ENCODE results near the gene LYZL1.
"Not testable (repeated sequence)": the region's sequence is repeated elsewhere in the genome, so short reads cannot be mapped to it uniquely, and the experiment has no call there.

Gene LYZL1

GRCh38 chr10:29288906-29289305, at the start of gene LYZL1:
Gene LYZL1 (plus strand): TSS chr10:29289070. CDS start chr10:29291868, 2,798 bp downstream.
- not testable (repeated sequence) for DNase-seq (ENCODE audit: low spot score)

DNA sequence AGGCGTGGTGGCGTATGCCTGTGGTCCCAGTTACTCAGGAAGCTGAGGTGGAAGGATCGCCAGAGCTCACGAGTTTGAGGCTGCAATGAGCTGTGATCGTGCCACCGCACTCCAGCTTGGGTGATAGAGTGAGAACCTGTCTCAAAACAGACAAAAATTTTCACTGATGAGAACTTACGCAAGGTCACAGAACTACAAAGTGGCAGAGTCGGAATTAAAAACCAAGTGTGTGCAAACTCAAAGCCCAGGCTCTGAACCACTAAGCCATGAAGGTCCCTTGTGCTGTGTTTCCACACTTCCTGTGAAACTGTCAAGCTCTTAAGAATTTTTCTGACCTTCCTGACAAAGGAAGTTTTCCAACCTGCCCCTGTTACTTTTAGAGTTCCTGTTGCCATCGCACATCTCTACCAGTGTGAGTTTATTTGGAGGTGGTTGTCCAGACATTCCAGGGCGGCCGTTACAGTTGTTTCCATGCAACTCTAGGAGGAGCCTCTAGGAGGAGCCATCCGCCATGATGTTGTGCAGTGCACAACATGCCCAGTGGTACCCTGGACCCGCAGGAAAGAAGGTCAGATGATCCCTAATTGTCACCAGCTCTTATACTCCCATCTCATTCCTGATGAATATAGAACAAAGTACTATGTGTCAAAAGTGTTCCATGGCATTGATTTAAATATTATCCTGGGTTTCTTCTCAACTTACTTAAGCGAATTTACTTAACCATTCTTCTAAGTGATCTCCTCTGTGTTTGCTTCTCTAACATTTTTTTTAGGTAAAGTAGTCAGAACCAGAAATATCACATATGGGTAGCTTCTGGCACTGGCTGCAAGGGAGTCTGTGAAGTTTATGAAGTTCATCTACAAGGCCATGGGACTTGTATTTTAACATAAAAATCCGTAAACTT, 49.0 kb upstream of the LYZL1 start:
- DNase-seq (ENCODE audit: low spot score): peak; percentile 43

DNA sequence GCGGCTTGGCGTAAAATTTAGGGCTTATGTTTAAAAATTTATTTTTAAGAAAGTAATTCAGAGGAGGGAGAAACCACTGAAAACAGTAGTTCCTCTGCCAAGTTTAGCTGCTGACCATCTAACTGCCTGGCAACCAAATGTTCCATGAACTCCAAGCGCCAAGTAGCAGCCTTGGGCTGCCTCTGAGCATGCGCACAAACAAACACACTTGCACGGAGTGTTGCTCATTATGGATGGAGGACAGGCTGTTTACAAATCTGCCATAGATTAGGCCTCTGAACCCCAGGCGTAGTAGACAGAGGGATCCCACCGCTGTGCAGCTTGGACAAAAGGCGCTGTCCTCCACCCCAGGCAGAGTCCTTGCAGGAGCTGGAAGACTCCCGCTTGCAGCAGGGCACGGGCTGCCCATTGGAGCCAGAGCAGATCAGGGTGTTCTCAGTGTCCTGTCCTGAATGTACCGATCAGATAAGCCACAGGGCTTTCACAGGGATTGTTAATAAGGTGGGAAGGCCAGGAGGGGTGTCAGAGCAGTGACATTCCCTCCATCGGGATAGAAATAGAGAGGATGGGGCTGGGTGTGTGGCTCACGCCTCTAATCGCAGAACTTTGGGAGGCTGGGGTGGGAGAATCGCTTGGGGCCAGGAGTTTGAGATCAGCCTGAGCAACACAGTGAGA, 47.7 kb upstream of the LYZL1 start:
- peak; percentile 42 for DNase-seq (ENCODE audit: low spot score)

DNA sequence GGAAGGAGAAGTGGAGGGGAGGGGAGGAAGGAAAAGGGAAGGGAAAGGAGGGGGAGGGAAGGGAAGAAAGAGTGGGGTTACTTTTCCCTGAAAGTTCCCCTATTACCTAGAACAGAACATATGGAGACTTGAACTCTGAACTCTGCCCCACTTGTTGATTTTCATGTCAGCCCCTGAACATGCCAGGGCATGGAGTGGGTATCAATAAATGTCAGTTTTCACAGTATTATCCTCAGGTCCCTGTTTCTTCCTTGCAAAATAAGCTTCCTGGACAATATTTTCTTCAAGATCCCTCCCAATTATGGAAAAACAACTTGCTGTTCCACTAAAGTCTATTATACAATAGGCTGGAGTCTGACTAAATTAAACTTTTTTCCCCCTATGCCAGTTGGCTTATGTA, 46.9 kb upstream of the LYZL1 start:
- no peak for DNase-seq (ENCODE audit: low spot score)

- no peak for DNase-seq (ENCODE audit: low spot score)
Observed at GRCh38 chr10:29243066-29243465, 45.8 kb upstream of the LYZL1 start.

DNA sequence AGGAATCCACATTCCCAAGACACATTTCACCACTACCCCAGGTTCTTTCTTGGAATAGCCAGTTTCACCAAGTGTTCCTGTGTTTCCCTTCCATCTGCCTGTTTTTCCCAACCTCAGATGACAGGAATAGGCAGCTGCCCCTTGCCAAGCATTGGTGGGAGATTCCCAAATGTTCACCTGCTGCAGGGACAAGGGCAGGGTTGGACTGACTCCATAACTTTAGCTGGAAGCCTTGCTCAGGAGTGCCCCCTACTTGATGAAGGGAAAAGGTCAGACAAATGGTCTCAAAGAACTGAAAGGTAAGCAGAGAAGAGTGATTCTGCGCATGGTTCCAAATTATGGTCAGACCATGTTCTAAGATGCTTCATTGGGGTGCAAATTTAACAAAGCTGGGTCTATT, 45.1 kb upstream of the LYZL1 start:
- no peak for DNase-seq (ENCODE audit: low spot score)

- no peak for DNase-seq (ENCODE audit: low spot score)
Observed at GRCh38 chr10:29244978-29245377, 43.9 kb upstream of the LYZL1 start.

DNA sequence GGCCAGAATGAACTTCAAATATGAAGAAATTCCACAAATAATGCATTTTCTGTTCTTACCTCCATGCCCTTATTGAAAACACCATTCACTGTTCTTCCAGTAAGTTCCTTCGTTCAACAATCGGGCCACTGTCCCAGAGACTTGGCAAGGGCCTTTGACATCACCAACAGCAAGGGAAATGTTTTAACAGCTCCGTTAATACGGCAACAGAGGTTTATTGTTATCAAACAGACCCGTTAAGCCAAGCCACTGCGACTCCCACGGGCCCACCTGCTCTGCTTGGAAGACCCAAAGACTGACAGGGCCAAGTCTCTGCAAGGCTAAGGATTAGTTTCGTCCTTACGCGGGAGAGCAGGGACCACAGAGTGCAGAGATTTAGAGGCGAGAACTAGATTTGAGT, 43.4 kb upstream of the LYZL1 start:
- no peak for DNase-seq (ENCODE audit: low spot score)

DNA sequence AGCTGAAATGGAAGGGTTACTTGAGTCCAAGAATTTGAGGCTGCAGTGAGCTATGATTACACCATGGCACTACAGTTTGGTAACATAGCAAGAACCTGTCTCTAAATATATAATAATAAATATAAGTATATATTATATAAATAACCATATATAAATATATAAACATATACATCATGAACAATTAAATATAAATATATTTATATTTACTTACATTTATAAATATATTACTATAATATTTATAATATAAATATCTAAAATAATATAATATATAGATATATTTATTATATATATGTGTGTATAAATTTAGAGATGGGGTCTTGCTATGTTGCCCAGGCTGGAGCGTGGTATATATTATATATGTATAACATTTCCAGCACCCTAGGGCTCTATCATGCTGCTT, 42.4 kb upstream of the LYZL1 start:
- DNase-seq (ENCODE audit: low spot score): no peak

- DNase-seq (ENCODE audit: low spot score): no peak
Observed at GRCh38 chr10:29248158-29248557, 40.7 kb upstream of the LYZL1 start.

DNA sequence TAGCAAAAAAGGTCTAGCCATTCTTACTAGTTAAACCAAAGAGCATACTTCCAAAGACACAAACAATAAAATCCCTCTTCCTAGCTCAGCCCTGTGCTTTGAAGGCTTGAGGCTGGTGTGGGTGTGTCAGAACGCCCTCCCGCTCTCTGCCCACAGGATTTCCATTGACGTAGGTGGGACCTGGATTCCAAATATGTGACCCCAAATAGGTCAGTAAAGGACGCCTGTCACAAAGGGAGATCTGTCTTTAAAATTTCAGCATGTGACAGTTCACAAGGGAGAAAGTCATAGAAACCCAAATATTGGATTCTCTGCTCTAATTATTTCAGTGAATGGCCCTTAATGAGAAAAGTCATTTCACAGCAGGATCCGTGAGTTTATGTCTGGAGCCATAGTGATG, 39.9 kb upstream of the LYZL1 start:
- no peak for DNase-seq (ENCODE audit: low spot score)

DNA sequence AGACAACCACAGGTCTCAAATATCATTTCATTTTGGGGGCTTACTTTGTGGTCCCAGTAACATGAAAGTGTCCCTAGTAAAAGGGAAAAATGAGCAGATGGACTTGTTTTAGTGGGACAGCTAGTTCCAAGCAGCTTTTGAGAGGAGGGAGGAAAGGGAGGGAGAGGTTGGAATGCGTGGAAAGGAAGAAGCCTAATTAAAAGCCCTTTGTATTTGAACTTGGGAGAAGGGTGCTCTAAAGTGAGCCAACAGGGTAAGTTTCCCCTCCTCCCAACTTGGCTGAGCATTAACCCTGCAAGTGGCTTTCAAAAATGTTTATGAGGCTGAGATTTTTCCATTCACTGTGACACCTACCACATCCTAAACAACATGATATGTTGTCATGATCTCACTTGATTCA, 38.8 kb upstream of the LYZL1 start:
- no peak for DNase-seq (ENCODE audit: low spot score)

GRCh38 chr10:29252811-29253689, 35.8 kb upstream of the LYZL1 start:
- peak; percentile 46 for DNase-seq (ENCODE audit: low spot score)

GRCh38 chr10:29253690-29254029, 35.2 kb upstream of the LYZL1 start:
- no peak for DNase-seq (ENCODE audit: low spot score)

- DNase-seq (ENCODE audit: low spot score): no peak
Observed at GRCh38 chr10:29254123-29255046, 34.5 kb upstream of the LYZL1 start.

DNA sequence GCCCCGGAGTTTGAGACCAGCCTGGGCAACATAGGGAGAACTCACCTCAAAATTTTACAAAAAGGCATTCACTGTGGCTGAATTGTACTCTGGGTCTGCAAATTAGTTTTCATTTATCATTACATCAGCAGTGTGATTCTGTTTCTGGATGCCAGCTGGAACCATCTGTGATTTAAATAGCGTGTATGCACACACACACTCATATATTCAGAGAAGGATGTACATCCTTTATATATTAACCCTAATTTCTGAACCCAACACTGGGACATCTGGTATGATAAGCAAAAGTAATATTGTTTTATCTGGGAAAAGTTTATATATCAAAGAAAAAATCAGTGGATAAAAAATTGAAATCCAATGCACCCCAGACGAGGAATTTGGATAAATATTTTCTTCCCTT, 33.8 kb upstream of the LYZL1 start:
- DNase-seq (ENCODE audit: low spot score): no peak

DNA sequence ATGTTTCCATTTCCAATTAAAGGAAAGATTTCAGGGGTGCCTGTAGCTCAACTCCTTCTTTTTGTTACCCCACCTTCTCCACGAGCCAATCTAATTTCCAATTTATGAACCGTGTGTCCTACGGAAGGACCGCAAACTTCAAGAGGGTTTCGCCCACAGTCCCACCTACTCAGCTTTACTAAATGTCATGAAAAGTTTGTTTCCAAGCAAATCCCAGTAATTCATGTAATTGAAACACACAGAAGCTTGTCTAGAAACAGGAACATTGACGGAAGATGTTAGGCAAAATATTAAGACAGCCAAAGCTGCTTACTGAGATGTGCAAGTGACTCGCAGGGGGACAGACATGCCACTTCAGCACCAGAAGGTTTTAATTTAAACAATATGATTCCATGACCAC, 32.9 kb upstream of the LYZL1 start:
- no peak for DNase-seq (ENCODE audit: low spot score)

DNA sequence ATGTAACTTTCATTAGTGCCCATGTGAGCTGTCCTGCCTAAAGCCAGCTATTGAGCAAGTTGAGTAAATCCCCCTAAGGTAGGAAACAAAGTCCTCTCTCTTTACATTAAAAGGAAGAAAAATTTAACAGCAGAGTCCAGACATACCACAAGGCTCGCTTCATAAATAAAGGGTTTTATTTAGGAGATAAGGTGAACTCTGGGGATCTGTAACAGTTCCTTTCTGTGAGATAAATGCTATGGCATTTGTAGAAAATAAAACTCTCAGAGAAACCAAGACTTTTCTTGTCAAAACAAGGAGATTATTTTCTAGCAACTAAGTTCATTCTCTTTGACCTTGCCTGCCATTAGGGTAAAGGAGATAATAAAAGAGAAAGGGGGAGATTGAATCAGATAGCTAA, 32.3 kb upstream of the LYZL1 start:
- DNase-seq (ENCODE audit: low spot score): no peak

- DNase-seq (ENCODE audit: low spot score): peak; percentile 82
Observed at GRCh38 chr10:29257106-29257783, 31.6 kb upstream of the LYZL1 start.

DNA sequence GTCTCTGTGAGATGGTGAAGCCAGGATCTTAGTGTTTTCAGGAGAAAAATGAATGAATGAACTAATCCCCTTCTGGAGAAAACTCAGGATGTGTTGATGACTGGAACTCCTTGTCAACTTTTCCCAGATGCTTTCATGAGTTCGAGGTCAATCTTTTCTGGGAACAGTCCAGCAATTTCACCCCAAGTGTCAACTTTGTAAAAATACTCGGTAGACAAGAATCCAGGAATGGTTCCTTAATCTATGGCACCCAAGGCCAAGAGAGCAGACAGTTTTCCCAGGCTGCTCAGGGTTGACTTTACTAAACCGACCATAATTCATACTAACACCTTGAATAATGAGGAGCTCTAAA, 31.1 kb upstream of the LYZL1 start:
- no peak for DNase-seq (ENCODE audit: low spot score)

DNA sequence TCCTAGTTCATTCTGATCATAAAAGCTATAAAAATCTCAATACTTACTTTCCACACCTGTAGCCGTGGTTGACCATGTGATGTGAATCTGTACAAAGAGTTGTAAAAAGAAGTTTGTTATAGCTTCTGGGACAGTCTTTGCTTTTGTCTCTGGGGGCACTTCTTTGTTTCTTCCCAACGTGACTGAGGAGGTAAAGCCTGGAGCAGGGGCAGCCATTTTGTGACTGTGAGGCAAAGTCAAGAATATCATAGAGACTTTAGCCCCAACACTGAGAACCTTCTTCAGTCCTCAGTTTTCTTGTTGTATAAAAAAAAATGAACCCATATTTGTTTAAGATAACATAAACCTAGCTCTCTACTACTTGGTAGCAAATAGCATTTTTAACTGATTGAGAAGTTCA, 29.4 kb upstream of the LYZL1 start:
- DNase-seq (ENCODE audit: low spot score): no peak

Measured in AG20443 (cell line).